Immature natural killer cell (primary cell): ENCODE results near the gene TMC5. TPM values are rescaled to one million over a fixed set of nuclear protein-coding genes. Genes with fewer than 3 reads are reported as not detected.

ENCODE experiments used
- DNase-seq, 3 donors: peaks; one replicate each; pipeline ENCODE4 v3.0.0; 2022; ENCODE audit warnings: mixed read lengths in 1 of 3
- H3K27ac Mint-ChIP-seq, 6 donors: one replicate each; pipeline ENCODE4 v1.8.0; 2020; ENCODE audit warnings: mixed read lengths in 6 of 6, mild to moderate bottlenecking in 5 of 6, inconsistent platforms in 4 of 6, moderate library complexity in 3 of 6
- H3K27me3 Mint-ChIP-seq, 3 donors: one replicate each; pipeline ENCODE4 v1.8.0; 2020 to 2021; ENCODE audit warnings: low read depth in 3 of 3, mild to moderate bottlenecking in 3 of 3, mixed read lengths in 3 of 3, moderate library complexity in 3 of 3, inconsistent platforms in 1 of 3
- H3K36me3 Mint-ChIP-seq, 3 donors: one replicate each; pipeline ENCODE4 v1.8.0; 2020; ENCODE audit warnings: mixed read lengths in 3 of 3, inconsistent platforms in 2 of 3, mild to moderate bottlenecking in 2 of 3
- H3K4me1 Mint-ChIP-seq, 2 donors: one replicate each; pipeline ENCODE4 v1.8.0; 2020; ENCODE audit warnings: inconsistent platforms in 2 of 2, mild to moderate bottlenecking in 2 of 2, mixed read lengths in 2 of 2, moderate library complexity in 1 of 2
- H3K4me3 Mint-ChIP-seq, 5 donors: one replicate each; pipeline ENCODE4 v1.8.0; 2020; ENCODE audit warnings: mild to moderate bottlenecking in 5 of 5, mixed read lengths in 5 of 5, inconsistent platforms in 3 of 5, moderate library complexity in 3 of 5
- H3K9me3 Mint-ChIP-seq, 6 donors: one replicate each; pipeline ENCODE4 v1.8.0; 2020; ENCODE audit warnings: mild to moderate bottlenecking in 6 of 6, mixed read lengths in 6 of 6, inconsistent platforms in 4 of 6, moderate library complexity in 3 of 6
- polyA plus RNA-seq, 3 donors: library from polyadenylated mRNA; unstranded; fragments of 300-500 nt; fragmentation: Illumina TruSeq; gene quantifications; one replicate each; pipeline ENCODE4 v1.2.3, GENCODE V29; 2021

TMC5 gene
- polyA plus RNA-seq, 3 donors from 2014 or later = not detected

DNA sequence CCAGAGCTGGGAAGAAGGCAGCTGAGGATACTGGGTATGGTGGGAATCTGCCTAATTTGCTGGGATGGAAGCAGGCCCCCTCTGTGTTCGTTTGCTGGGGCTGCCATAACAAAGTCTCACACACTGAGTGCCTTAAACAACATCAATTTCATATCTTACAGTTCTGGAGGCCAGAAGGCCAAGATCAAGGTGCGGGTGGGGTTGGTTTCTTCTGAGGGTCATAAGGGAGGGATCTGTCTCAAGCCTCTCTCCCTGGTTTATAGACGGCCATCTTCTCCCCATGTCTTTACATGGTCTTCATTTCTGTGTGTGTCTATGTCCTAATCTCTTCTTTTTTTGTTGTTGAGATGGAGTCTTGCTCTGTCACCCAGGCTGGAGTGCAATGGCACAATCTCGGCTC is 68.4 kb downstream of the TMC5 start:
- no peak for DNase-seq
- Mint-ChIP-seq H3K4me1 (no peaks in the 10 kb centered on the region), H3K36me3 (no peaks in the 10 kb centered on the region), H3K27me3 (peaks cover 1 to 5% (median 1%) of the 10 kb centered on the region in 3 donors), H3K27ac (no peak overlapping the region), H3K4me3 (no peak overlapping the region), H3K9me3 (no peaks in the 10 kb centered on the region)

DNA sequence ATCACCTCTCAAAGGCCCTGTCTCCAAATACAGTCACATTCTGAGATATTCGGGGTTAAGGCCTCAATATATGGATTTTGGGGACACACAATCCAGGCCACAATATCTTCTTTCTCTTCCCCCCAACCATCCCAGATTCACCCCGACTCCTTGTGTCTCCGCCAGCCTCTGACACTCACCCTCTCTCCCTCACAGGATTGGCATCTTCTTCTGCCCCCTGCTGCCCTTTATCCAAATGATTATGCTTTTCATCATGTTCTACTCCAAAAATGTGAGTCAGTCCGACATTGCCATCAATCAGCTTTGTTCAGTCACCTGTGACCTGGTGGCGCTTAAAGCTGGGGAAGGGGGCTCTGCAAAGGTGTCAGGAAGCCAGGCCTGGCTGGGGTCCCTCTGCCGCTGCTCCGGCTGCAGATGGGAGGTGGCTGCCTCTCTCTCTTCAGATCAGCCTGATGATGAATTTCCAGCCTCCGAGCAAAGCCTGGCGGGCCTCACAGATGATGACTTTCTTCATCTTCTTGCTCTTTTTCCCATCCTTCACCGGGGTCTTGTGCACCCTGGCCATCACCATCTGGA is 69.2 kb downstream of the TMC5 start:
- DNase-seq = no peak
- H3K4me3 Mint-ChIP-seq = no peak overlapping the region
- H3K9me3 Mint-ChIP-seq = no peaks in the 10 kb centered on the region
- no peak overlapping the region for H3K27ac Mint-ChIP-seq
- no peaks in the 10 kb centered on the region for H3K36me3 Mint-ChIP-seq
- H3K4me1 Mint-ChIP-seq = no peaks in the 10 kb centered on the region
- peaks cover 1 to 4% (median 1%) of the 10 kb centered on the region in 3 donors for H3K27me3 Mint-ChIP-seq

DNA sequence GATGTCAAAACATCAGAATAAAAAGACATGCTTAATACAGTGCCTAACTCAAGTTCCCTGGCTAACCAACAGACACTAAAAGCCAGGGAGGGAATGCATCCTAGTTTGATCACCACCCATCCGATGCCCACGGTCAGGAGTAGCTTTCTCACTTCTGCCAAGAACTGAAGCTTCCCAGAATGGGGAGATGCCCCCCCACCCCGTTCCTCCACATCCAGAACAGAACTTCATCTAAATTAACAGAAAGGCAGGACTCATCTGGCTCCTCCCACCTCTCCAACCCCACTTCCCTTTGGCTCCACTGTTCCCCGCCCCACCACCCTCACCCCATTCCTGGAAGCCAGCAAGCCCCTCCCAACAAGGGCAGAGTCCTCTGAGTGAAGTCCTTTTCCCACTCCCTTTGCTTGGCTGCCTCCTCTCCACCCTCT is 70.5 kb downstream of the TMC5 start:
- Mint-ChIP-seq H3K4me3 (no peak overlapping the region), H3K27ac (no peak overlapping the region), H3K36me3 (no peaks in the 10 kb centered on the region), H3K27me3 (peaks cover 1 to 4% (median 1%) of the 10 kb centered on the region in 3 donors), H3K4me1 (no peaks in the 10 kb centered on the region), H3K9me3 (no peaks in the 10 kb centered on the region)
- no peak for DNase-seq

DNA sequence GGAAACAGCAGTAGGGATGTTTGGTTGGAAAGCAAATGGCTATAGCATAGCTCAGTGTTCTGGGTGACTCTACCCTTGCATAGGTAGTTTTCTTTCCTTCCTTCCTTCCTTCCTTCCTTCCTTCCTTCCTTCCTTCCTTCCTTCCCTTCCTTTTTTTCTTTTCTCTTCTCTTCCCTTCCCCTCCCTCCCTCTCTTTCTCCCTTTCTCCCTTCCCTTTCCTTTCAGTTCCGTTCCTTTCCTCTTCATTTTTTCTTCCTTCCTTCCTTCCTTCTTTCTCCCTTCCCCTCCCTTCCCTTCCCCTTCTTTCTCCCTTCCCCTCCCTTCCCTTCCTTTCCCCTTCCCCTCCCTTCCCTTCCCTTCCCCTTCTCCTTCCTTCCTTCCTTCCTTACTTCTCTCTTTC is 72.9 kb downstream of the TMC5 start:
- H3K4me1 Mint-ChIP-seq = peaks cover 9 to 10% of the 10 kb centered on the region in 2 donors
- H3K27me3 Mint-ChIP-seq = peaks cover 0 to 4% (median 1%) of the 10 kb centered on the region in 3 donors

DNA sequence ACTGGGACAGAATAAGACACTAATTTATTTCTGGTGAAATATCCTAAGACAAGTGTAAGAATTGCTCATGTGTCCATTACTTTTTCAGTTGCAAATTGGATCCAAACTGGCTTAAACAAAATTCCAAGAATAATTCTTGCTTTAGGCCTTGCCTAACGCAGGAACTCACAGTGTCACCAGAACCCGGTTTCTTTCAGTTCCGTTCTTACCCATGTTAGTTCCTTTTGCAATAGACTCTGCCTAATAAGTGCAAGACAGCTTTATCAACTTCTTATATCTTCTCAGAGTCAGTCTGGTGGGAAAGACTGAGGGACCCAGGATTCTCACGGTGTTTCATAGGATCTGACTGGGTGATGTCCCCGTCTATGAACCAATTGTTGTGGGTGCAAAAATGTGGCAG is 79.5 kb downstream of the TMC5 start:
- Mint-ChIP-seq H3K27ac (no peak overlapping the region), H3K9me3 (no peaks in the 10 kb centered on the region)

More for the DNA sequence above, 72.9 kb downstream of the TMC5 start:
- H3K27ac Mint-ChIP-seq = no peak overlapping the region
- no peak for DNase-seq
- H3K36me3 Mint-ChIP-seq = no peaks in the 10 kb centered on the region
- no peak overlapping the region for H3K4me3 Mint-ChIP-seq
- H3K9me3 Mint-ChIP-seq = no peaks in the 10 kb centered on the region

DNA sequence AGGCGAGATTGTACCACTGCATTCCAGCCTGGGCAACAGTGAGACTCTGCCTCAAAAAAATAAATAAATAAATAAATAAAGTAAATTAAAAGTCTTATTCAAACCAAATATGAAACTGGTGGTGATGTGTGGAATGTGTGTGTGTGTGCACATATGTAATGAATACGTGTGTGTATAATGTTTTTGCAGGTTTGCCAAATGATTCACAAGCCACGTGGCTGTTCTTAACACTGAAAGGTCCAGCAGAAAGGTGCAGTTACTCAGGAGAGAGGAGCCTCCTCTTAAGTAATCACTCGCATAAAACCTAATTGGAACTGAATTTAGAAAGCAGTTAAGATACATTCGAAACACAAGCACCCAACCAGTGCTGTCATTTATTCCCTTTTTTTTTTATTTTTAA is 81.3 kb downstream of the TMC5 start:
- Mint-ChIP-seq H3K4me3 (no peak overlapping the region), H3K27me3 (no peaks in the 10 kb centered on the region), H3K9me3 (no peaks in the 10 kb centered on the region), H3K27ac (peak overlapping the region in 1 of 6 donors; percentile 72), H3K36me3 (peaks cover 15 to 30% (median 16%) of the 10 kb centered on the region in 3 donors), H3K4me1 (peaks cover 2 to 3% of the 10 kb centered on the region in 2 donors)
- no peak for DNase-seq

More for the DNA sequence above, 79.5 kb downstream of the TMC5 start:
- peaks cover 9 to 10% of the 10 kb centered on the region in 2 donors for H3K4me1 Mint-ChIP-seq
- DNase-seq = no peak
- H3K36me3 Mint-ChIP-seq = peaks cover 5 to 14% (median 14%) of the 10 kb centered on the region in 3 donors
- no peaks in the 10 kb centered on the region for H3K27me3 Mint-ChIP-seq
- H3K4me3 Mint-ChIP-seq = no peak overlapping the region

DNA sequence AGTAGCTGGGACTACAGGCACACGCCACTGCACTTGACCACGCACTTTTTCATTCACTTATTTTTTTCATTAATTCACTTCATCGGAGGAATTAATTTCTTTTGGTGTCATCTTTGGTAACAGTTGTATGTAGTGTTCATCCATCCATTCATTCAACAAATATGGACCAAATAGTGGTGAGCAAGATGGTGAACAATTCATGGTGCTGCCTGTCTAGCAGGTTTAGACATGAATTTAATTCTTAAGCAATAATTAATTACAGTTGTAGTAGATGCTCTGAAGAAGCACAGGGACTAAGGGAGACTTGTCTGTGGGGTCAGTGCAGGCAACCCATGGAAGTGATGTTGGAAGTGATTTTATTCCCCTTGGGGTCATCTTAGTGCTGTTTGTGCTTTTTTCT is 81.8 kb downstream of the TMC5 start:
- H3K4me1 Mint-ChIP-seq = no peaks in the 10 kb centered on the region
- no peaks in the 10 kb centered on the region for H3K9me3 Mint-ChIP-seq
- H3K27me3 Mint-ChIP-seq = no peaks in the 10 kb centered on the region
- no peak overlapping the region for H3K4me3 Mint-ChIP-seq
- H3K27ac Mint-ChIP-seq = peak overlapping the region in 2 of 6 donors; percentile 30 to 72
- DNase-seq = no peak
- H3K36me3 Mint-ChIP-seq = peaks cover 18 to 34% (median 19%) of the 10 kb centered on the region in 3 donors

DNA sequence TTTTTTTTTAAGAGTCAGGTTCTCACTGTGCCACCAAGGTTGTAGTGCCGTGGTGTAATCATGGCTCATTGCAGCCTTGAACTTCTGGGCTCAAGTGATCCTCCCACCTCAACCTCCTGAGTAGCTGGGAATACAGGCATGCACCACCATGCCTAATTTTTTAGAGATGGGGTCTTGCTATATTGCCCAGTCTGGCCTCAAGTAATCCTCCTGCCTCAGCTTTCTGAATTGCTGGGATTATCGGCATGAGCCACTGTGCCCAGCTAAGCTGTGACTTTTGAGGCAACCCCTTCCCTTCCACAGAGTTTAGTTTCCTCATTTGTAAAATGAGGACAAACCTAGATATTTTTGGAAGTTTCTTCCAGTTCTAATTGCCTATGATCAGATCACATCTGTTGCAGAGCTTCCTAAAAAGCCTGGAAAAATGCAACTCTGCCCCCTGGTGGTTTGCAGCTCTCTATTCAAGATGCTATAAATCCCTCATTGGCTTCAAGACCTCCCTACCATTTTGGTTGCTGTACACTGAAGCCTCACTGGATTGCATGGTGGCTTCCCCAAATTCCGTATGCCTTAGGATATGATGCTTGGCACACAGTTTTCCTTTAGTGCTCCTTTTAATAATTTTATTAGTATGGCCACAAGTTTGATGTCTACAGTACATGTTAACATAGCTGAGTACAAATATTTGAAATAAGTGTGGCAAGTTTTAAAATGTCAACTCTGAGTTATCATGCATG is 84.9 kb downstream of the TMC5 start:
- Mint-ChIP-seq H3K27ac (no peak overlapping the region), H3K4me1 (no peaks in the 10 kb centered on the region)

DNA sequence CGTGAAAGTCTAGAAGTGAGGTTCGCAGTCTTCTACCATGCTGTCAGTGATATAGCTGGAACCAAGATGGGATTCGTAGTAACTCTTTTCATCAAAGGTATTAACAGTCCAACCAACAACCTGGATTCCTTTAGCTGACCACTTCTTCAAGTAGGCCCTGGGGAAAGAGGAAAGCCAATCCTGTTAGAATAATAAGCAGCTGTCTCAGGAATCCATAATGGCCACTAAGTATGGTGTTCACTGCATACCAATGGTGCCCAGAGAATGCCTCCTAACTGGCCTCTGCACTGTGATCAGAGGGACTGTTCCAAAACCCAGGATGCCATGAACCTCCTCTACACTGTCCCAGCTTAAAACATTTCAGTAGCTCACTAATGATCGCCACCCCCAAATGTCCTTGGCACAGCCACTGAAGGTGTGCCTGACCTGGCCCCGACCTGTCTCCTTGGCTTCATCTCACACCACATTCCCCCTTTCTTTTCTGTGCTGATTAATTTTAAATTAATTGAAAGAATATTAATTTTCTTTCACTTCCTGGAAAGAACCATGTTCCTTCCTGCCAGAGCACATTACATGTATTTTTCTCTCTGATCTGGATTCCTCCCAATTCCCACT is 85.9 kb downstream of the TMC5 start:
- Mint-ChIP-seq H3K4me1 (no peaks in the 10 kb centered on the region), H3K4me3 (no peak overlapping the region), H3K27me3 (peaks cover 0 to 1% (median 0%) of the 10 kb centered on the region in 3 donors), H3K27ac (no peak overlapping the region), H3K36me3 (peaks cover 28 to 53% (median 35%) of the 10 kb centered on the region in 3 donors), H3K9me3 (no peaks in the 10 kb centered on the region)
- DNase-seq = no peak

More for the DNA sequence above, 84.9 kb downstream of the TMC5 start:
- Mint-ChIP-seq H3K4me3 (no peak overlapping the region), H3K9me3 (no peaks in the 10 kb centered on the region), H3K36me3 (peaks cover 28 to 57% (median 34%) of the 10 kb centered on the region in 3 donors), H3K27me3 (peaks cover 0 to 1% (median 0%) of the 10 kb centered on the region in 3 donors)
- peak; percentile 20 to 45 (median 34) for DNase-seq

DNA sequence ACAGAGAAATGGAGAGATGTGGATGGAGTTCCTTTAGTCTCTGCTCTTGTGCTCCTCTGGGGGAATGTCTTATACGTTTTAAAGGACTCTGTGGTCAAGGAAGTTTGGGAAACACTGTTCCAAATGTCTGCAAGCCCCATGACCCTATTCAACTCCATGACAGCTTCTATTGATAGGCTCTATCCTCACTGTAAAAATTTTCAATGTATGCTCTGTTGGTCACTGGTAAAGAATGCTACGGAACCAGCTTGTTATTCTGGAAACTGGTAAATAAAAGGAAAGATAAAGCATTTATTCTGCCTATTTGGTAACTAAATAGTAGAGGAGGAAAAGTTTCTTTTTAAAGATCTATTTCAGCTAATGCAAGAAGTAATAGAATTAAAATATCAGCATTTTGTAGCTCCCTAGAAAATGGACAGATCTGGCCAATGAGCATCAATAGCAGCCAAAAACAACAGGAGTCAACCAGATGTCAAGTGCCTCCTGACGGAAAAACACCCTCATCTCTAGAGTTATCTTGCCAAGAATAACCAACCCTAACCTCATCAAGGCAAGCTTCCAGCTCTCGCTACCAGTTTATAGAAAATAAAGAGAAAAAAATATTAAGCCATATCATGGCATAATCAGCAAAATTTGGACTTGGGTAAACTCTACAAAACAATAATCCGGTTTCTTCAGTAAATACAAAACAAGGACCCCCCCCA is 88.1 kb downstream of the TMC5 start:
- Mint-ChIP-seq H3K27ac (no peak overlapping the region), H3K4me3 (no peak overlapping the region), H3K9me3 (no peaks in the 10 kb centered on the region), H3K36me3 (peaks cover 22 to 53% (median 35%) of the 10 kb centered on the region in 3 donors), H3K27me3 (peaks cover 0 to 1% (median 0%) of the 10 kb centered on the region in 3 donors), H3K4me1 (no peaks in the 10 kb centered on the region)
- DNase-seq = no peak

DNA sequence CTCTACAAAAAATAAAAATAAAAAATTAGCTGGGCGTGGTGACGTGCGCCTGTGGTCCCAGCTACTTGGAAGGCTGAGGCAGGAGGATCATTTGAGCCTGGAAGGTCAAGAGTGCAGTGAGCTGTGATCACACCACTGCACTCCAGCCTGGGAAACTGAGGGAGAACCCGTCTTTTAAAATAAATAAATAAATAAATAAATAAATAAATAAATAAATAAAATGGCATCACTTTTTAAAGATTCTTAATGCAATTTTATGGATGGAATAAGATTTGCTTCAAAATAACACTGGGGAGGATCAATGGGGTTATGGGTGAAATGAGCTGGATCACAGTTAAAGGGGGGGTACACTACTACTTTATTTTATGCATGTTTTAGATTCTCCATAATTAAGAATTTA is 89.3 kb downstream of the TMC5 start:
- Mint-ChIP-seq H3K9me3 (no peaks in the 10 kb centered on the region), H3K27ac (no peak overlapping the region), H3K4me3 (no peak overlapping the region), H3K36me3 (peaks cover 15 to 47% (median 34%) of the 10 kb centered on the region in 3 donors), H3K4me1 (no peaks in the 10 kb centered on the region), H3K27me3 (peaks cover 0 to 1% (median 0%) of the 10 kb centered on the region in 3 donors)
- DNase-seq = no peak

DNA sequence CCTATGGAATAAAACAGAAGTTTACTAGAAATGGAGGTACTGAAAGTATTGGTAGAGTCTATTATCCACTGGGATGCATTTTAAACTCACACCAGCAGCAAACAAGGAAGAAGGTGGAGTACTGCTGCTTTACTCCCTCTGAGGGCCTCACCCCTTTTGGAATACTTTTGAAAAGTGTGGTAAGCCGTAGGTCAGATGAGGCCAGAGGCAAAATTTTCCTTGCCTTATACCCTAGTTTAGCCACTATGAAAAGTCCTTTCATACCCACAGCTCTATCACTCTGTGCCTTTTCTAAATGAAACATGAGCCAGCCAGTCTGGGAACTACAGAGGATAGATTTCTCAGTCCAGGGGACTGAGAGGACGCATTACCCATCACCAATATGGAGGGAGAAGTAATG is 90.2 kb downstream of the TMC5 start:
- no peak for DNase-seq
- Mint-ChIP-seq H3K4me1 (no peaks in the 10 kb centered on the region), H3K27ac (no peak overlapping the region), H3K4me3 (no peak overlapping the region), H3K27me3 (peaks cover 0 to 1% (median 0%) of the 10 kb centered on the region in 3 donors), H3K9me3 (no peaks in the 10 kb centered on the region), H3K36me3 (peaks cover 19 to 47% (median 30%) of the 10 kb centered on the region in 3 donors)

DNA sequence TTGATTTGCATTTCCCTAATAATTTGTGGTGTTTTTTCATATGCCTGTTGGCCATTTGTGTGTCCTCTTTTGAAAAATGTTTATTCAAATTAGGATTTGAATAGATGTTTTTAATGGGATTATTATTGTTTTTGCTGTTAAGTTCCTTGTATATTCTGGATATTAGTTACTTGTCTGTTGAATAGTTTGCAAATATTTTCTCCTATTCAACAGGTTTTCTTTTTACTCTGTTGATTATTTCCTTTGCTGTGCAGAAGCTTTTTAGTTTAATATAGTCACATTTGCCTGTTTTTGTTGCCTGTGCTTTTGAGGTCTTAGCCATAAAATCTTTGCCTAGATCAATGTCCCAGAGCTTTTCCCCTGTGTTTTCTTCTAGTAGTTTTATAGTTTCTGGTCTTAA is 94.6 kb downstream of the TMC5 start:
- Mint-ChIP-seq H3K4me1 (peaks cover 0 to 27% of the 10 kb centered on the region in 2 donors), H3K9me3 (no peaks in the 10 kb centered on the region), H3K36me3 (peaks cover 16 to 38% (median 22%) of the 10 kb centered on the region in 3 donors), H3K27ac (no peak overlapping the region), H3K4me3 (no peak overlapping the region), H3K27me3 (no peaks in the 10 kb centered on the region)
- DNase-seq = no peak
